ENCODE measurements around the gene RANBP3. TPM values are rescaled to one million over a fixed set of nuclear protein-coding genes. Genes with fewer than 3 reads are reported as not detected.
"Not testable (repeated sequence)": the region's sequence is repeated elsewhere in the genome, so short reads cannot be mapped to it uniquely, and the experiment has no call there.

RANBP3 gene
- total and polyA plus RNA-seq, 4 donors = 33.6 to 67.7 (median 54.9) TPM

GRCh38 chr19:5890099-5890498 is 87.8 kb downstream of the RANBP3 start:
- Histone ChIP-seq H3K27me3 (ENCODE audit: control insufficient read depth in 3 of 3, insufficient read depth in 3 of 3, low read length in 2 of 3) (peaks cover 0 to 5% (median 2%) of the 10 kb centered on the region in 3 donors), H3K9ac (ENCODE audit: insufficient read depth in 1 of 2, low read length in 2 of 2) (no peak overlapping the region), H3K4me1 (ENCODE audit: control insufficient read depth in 5 of 5, insufficient read depth in 5 of 5, low read length in 5 of 5) (peaks cover 0 to 9% (median 5%) of the 10 kb centered on the region in 5 donors), H3K9me3 (ENCODE audit: control insufficient read depth in 4 of 4, insufficient read depth in 3 of 4, low read length in 3 of 4) (peaks cover 0 to 4% (median 0%) of the 10 kb centered on the region in 4 donors), H3K36me3 (ENCODE audit: control insufficient read depth in 4 of 4, insufficient read depth in 4 of 4, low read length in 4 of 4) (peaks cover 0 to 14% (median 1%) of the 10 kb centered on the region in 4 donors), H3K27ac (ENCODE audit: low read depth in 1 of 2, low read length in 1 of 2) (no peak overlapping the region), H3K4me3 (no peak overlapping the region)
- no peak for TF ChIP-seq CTCF (IDR thresholded peaks at IDR 0.05; ENCODE audit: control extremely low read depth, extremely low read depth)
- ATAC-seq (ENCODE audit: insufficient read depth, low FRiP score) (no peak), DNase-seq (no peak)
- 47 to 53% methylated on average over 10 of the region's 10 CpGs for WGBS, 2 donors

- DNase-seq (peak in 1 of 3 donors; percentile 10), ATAC-seq (ENCODE audit: insufficient read depth, low FRiP score) (no peak)
- Histone ChIP-seq H3K27ac (ENCODE audit: low read depth in 1 of 2, low read length in 1 of 2) (no peak overlapping the region), H3K4me3 (no peak overlapping the region), H3K4me1 (ENCODE audit: control insufficient read depth in 5 of 5, insufficient read depth in 5 of 5, low read length in 5 of 5) (peaks cover 0 to 9% (median 5%) of the 10 kb centered on the region in 5 donors), H3K36me3 (ENCODE audit: control insufficient read depth in 4 of 4, insufficient read depth in 4 of 4, low read length in 4 of 4) (peaks cover 0 to 8% (median under 1%) of the 10 kb centered on the region in 4 donors), H3K9ac (ENCODE audit: insufficient read depth in 1 of 2, low read length in 2 of 2) (no peak overlapping the region), H3K27me3 (ENCODE audit: control insufficient read depth in 3 of 3, insufficient read depth in 3 of 3, low read length in 2 of 3) (peaks cover 0 to 5% (median 2%) of the 10 kb centered on the region in 3 donors), H3K9me3 (ENCODE audit: control insufficient read depth in 4 of 4, insufficient read depth in 3 of 4, low read length in 3 of 4) (peaks cover 0 to 4% (median 0%) of the 10 kb centered on the region in 4 donors)
- TF ChIP-seq CTCF (IDR thresholded peaks at IDR 0.05; ENCODE audit: control extremely low read depth, extremely low read depth) = no peak
- WGBS, 2 donors = 46 to 62% methylated on average over 17 of the region's 17 CpGs
These were observed 88.5 kb downstream of the RANBP3 start for GRCh38 chr19:5889288-5889971.

GRCh38 chr19:5884065-5884811 is 93.7 kb downstream of the RANBP3 start:
- 75 to 81% methylated on average over 11 of the region's 11 CpGs for whole genome bisulfite sequencing, 2 donors
- not testable (repeated sequence) for H3K9me3 ChIP-seq (ENCODE audit: control insufficient read depth in 4 of 4, insufficient read depth in 3 of 4, low read length in 3 of 4); H3K4me1 ChIP-seq (ENCODE audit: control insufficient read depth in 5 of 5, insufficient read depth in 5 of 5, low read length in 5 of 5); H3K9ac ChIP-seq (ENCODE audit: insufficient read depth in 1 of 2, low read length in 2 of 2); ATAC-seq (ENCODE audit: insufficient read depth, low FRiP score); H3K4me3 ChIP-seq; H3K27ac ChIP-seq (ENCODE audit: low read depth in 1 of 2, low read length in 1 of 2); DNase-seq; H3K27me3 ChIP-seq (ENCODE audit: control insufficient read depth in 3 of 3, insufficient read depth in 3 of 3, low read length in 2 of 3); H3K36me3 ChIP-seq (ENCODE audit: control insufficient read depth in 4 of 4, insufficient read depth in 4 of 4, low read length in 4 of 4)

GRCh38 chr19:5883157-5883873 is 94.6 kb downstream of the RANBP3 start:
- H3K9ac ChIP-seq (ENCODE audit: insufficient read depth in 1 of 2, low read length in 2 of 2); DNase-seq; H3K27ac ChIP-seq (ENCODE audit: low read depth in 1 of 2, low read length in 1 of 2); H3K4me1 ChIP-seq (ENCODE audit: control insufficient read depth in 5 of 5, insufficient read depth in 5 of 5, low read length in 5 of 5); H3K36me3 ChIP-seq (ENCODE audit: control insufficient read depth in 4 of 4, insufficient read depth in 4 of 4, low read length in 4 of 4); H3K9me3 ChIP-seq (ENCODE audit: control insufficient read depth in 4 of 4, insufficient read depth in 3 of 4, low read length in 3 of 4); H3K27me3 ChIP-seq (ENCODE audit: control insufficient read depth in 3 of 3, insufficient read depth in 3 of 3, low read length in 2 of 3); ATAC-seq (ENCODE audit: insufficient read depth, low FRiP score); H3K4me3 ChIP-seq: not testable (repeated sequence)
- 73 to 83% methylated on average over 13 of the region's 13 CpGs for WGBS, 2 donors

All from lung (tissue), 12 donors.